Retinal pigment epithelial cell (primary cell): ENCODE data around the gene STAM2.
"Not testable (repeated sequence)": the region's sequence is repeated elsewhere in the genome, so short reads cannot be mapped to it uniquely, and the experiment has no call there.

ENCODE experiments used
- DNase-seq: peaks from one replicate; pipeline ENCODE4 v3.0.0-alpha.2; 2010; ENCODE audit warnings: low read depth
- H3K4me3 ChIP-seq: 2 replicates; pipeline ENCODE4 v1.5.1; 2011; ENCODE audit warnings: mild to moderate bottlenecking, low read length, control low read depth, moderate library complexity
- TF ChIP-seq, protein P1 (sequence below): conservative IDR thresholded peaks from 2 replicates; pipeline ENCODE4 v1.5.1; 2011; ENCODE audit warnings: low read depth, low read length, control low read depth, inconsistent platforms

Gene STAM2

DNA sequence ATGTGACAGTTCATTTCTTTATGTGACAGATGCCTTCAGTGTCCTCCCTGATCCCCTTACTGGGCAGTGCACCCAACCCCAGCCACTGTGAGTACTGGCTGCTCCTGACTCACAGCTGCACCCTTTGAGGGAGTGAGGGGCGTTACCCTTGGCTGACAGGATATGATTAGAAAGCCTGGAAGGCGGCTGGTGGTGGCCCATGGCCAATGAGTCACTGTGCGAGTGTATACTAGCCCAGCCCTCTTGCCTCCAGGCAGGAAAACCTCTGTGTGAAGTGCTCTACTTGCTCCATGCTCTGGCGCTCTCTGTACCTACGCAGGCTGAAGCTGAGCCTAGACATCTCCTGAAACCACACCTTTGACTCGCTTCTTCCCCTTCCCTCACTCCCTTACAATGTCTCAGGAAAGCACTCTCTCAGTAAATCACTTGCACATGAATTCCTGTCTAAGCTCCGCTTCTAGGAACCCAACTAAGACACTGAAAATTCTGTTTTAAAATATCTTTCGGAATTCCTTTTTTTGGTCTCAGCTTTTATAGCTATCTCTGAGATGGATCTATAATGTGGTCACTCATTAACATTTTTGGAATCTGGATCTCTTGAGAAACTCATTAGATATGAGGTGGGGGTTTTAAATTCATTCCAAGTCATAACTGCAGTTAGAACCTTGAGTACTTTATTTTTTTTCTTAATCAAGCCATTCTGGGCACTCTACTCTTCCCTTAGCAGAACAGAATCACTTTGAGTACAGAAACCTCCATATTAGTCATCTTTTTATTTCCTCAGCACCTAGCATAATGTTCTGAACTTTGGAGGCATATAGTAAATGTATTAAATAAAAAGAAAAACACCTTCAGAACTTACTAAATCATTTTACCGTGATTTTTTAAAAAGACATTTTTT, 25.3 kb upstream of the STAM2 start:
- H3K4me3 ChIP-seq: peak overlapping the region; percentile 26
- DNase-seq: peak; percentile 88
- TF ChIP-seq, protein P1, sequence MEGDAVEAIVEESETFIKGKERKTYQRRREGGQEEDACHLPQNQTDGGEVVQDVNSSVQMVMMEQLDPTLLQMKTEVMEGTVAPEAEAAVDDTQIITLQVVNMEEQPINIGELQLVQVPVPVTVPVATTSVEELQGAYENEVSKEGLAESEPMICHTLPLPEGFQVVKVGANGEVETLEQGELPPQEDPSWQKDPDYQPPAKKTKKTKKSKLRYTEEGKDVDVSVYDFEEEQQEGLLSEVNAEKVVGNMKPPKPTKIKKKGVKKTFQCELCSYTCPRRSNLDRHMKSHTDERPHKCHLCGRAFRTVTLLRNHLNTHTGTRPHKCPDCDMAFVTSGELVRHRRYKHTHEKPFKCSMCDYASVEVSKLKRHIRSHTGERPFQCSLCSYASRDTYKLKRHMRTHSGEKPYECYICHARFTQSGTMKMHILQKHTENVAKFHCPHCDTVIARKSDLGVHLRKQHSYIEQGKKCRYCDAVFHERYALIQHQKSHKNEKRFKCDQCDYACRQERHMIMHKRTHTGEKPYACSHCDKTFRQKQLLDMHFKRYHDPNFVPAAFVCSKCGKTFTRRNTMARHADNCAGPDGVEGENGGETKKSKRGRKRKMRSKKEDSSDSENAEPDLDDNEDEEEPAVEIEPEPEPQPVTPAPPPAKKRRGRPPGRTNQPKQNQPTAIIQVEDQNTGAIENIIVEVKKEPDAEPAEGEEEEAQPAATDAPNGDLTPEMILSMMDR: no peak

DNA sequence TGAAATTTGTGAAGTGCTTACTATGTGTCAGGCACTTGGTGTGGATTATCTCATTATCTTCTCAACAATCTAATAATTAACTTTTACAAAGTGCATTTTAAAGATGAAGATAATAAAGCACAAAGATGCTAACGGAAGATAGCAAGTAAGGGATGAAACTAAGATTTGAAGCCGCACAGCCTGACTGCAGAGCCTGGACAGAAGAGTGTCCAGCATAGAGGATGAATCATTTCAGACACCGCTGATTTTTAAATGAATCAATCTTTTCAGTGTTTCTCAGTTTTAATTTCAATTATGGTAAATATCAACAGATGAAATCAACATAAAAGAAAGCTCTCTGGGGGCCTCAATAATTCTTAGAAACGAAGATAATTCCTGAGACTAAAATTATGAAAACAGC, 24.5 kb upstream of the STAM2 start:
- TF ChIP-seq, protein P1: no peak
- no peak for DNase-seq
- H3K4me3 ChIP-seq: no peak overlapping the region

DNA sequence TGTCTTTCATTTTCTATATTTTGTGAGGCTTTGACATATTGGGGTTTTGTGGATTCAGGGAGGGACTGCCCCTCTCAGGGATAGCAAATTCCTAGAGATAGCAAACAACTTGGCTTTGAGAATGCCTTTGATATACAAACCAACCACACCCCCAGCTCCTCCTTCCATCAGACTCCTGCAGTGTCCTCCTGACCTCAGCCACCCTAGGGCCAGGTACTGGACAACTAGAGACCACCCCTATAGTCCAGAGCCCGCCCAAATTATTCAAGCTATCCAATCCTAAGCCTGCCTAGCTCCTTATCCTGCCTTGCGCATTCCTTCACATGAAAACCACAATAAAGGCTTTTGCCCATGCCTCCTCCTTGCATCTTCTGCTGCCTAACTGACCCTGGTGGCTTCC, 22.9 kb upstream of the STAM2 start:
- TF ChIP-seq, protein P1: no peak
- no peak for DNase-seq
- H3K4me3 ChIP-seq: no peak overlapping the region

DNA sequence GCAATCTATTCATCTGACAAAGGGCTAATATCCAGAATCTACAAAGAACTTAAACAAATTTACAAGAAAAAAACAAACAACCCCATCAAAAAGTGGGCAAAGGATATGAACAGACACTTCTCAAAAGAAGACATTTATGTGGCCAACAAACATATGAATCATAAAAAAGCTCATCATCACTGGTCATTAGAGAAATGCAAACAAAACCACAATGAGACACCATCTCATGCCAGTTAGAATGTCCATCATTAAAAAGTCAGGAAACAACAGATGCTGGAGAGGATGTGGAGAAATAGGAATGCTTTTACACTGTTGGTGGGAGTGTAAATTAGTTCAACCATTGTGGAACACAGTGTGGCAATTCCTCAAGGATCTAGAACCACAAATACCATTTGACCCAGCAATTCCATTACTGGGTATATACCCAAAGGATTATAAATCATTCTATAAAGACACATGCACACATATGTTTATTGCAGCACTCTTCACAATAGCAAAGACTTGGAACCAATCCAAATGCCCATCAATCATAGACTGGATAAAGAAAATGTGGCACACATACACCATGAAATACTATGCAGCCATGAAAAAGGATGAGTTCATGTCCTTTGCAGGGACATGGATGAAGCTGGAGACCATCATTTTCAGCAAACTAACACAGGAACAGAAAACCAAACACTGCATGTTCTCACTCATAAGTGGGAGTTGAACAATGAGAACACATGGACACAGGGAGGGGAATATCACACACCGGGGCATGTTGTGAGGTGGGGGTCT, 22.1 kb upstream of the STAM2 start:
- H3K4me3 ChIP-seq, DNase-seq: not testable (repeated sequence)

DNA sequence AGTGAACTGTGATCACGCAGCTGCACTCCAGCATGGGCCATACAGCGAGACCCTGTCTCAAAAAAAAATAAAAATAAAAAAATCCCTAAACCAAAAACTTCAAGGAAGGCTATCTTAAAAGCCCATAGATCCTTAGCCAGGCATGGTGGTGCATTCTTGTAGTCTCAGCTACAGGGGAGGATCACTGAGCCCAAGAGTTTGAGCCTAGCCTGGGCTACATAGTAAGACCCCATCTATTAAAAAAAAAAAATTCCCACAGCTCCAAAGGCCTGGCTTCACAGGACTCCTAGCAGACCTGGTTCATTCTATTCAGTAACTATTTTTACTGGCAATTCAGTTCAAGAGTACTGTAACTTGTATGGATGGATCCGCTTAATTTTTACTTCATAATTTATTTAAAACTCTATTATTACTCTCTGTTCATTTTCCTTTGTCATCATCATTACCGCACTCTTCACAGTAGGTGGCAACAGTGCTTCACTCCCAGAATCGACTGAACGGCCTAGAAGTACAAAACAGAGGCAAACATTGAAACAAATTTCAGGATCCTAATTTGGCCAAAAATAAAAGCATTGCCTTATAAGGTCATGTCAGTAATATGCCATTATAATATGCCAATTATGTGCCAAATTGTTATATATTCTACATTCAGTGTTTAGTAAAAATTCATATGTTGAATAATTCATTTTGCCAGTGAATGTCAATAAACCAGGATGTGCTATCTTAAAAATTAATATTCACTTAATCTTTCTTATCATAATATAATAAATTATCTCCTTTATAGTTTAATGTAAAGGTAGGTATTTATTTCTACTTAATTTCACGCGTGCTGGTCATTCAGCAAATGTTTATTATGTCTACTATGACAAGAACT, 14.3 kb upstream of the STAM2 start:
- peak; percentile 19 for DNase-seq
- no peak overlapping the region for H3K4me3 ChIP-seq
- TF ChIP-seq, protein P1: peak; percentile 88

DNA sequence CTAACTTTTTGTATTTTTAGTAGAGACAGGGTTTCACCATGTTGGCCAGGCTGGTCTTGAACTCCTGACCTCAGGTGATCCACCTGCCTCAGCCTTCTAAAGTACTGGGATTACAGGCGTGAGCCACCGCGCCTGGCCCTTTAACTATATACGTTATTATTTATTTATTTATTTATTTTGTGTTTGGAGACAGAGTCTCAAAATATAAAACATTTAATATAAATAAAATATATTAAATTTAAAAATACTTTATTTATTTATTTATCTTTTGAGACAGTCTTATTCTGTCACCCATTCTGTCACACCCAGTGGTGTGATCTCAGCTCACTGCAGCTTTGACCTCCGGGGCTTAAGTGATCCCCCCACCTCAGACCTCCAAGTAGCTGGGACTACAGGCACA, 11.2 kb upstream of the STAM2 start:
- not testable (repeated sequence) for H3K4me3 ChIP-seq, DNase-seq

DNA sequence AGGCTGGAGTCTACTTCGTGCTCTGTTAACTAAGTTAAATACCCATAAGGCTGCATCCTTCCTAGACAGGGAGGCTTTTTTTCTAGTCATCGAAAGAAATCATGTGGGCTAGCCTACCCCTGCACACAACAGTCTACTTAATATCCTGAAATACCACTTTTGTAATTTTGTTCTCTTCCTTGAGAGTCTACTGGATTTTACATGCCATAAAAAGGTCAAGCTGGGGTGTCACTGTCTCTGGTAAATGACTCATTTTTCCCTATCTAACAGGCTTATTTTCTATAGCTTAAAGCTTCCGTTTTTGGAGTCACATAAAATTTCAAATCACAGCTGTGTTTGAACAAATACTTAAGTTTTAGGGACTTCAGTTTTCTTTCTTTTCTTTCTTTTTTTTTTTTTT, 10.7 kb upstream of the STAM2 start:
- TF ChIP-seq, protein P1: no peak
- H3K4me3 ChIP-seq: no peak overlapping the region
- no peak for DNase-seq
